Measurements from ENCODE around the gene KRTAP4-5. TPM values are rescaled to one million over a fixed set of nuclear protein-coding genes. Genes with fewer than 3 reads are reported as not detected.

KRTAP4-5 gene
- total RNA-seq, 1 donor from 2014 or later, result not detected

- H3K36me3 ChIP-seq, result no peaks in the 10 kb centered on the region
- no peaks in the 10 kb centered on the region for H3K9me3 ChIP-seq
- H3K4me3 ChIP-seq, result no peak overlapping the region
- intact Hi-C loops (cut with DNase I), result no loop called here
- DNase-seq (ENCODE audit: extremely low spot score in 2 of 2), result no peak
- TF ChIP-seq POLR2A (IDR thresholded peaks at IDR 0.05) (no peak), POLR2AphosphoS5 (IDR thresholded peaks at IDR 0.05; ENCODE audit: insufficient read depth in 1 of 2, low read depth in 1 of 2) (no peak)
- TF ChIP-seq, protein P1, sequence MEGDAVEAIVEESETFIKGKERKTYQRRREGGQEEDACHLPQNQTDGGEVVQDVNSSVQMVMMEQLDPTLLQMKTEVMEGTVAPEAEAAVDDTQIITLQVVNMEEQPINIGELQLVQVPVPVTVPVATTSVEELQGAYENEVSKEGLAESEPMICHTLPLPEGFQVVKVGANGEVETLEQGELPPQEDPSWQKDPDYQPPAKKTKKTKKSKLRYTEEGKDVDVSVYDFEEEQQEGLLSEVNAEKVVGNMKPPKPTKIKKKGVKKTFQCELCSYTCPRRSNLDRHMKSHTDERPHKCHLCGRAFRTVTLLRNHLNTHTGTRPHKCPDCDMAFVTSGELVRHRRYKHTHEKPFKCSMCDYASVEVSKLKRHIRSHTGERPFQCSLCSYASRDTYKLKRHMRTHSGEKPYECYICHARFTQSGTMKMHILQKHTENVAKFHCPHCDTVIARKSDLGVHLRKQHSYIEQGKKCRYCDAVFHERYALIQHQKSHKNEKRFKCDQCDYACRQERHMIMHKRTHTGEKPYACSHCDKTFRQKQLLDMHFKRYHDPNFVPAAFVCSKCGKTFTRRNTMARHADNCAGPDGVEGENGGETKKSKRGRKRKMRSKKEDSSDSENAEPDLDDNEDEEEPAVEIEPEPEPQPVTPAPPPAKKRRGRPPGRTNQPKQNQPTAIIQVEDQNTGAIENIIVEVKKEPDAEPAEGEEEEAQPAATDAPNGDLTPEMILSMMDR (IDR thresholded peaks at IDR 0.05), result no peak
- H3K4me1 ChIP-seq, result no peaks in the 10 kb centered on the region
- no peak overlapping the region for H3K27ac ChIP-seq
- no peaks in the 10 kb centered on the region for H3K27me3 ChIP-seq
Measured at GRCh38 chr17:41185001-41185400, 35.4 kb upstream of the KRTAP4-5 start.

DNA sequence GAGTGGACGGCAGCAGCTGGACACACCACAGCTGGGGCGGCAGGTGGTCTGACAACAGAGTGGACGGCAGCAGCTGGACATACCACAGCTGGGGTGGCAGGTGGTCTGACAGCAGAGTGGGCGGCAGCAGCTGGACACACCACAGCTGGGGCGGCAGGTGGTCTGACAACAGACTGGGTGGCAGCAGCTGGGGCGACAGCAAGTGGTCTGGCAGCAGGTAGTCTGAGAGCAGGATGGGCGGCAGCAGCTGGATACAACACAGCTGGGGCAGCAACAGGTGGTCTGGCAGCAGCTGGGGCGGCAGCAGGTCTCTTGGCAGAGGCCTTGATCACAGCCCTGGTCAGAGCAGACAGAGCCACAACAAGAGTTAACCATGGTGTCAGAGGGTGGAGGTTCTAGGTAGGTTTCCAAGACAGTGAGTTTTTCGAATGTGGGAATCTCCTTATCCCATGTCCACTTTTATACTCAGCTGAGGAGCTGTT lies 34.9 kb upstream of the KRTAP4-5 start, which contains the start of gene KRTAP4-1:
KRTAP4-1 (minus strand) TSS at position 432 of the 482 bp plus-strand sequence; CDS start at position 375, 57 bp downstream.
- DNase-seq (ENCODE audit: extremely low spot score in 2 of 2), result no peak
- intact Hi-C loops (cut with DNase I), result no loop called here
- Histone ChIP-seq H3K27ac (no peak within 1 kb of the TSS), H3K4me3 (no peak within 1 kb of the TSS), H3K4me1 (no peaks in the 10 kb centered on the region), H3K9me3 (no peaks in the 10 kb centered on the region), H3K36me3 (no peaks in the 10 kb centered on the region), H3K27me3 (no peaks in the 10 kb centered on the region)
- TF ChIP-seq POLR2AphosphoS5 (IDR thresholded peaks at IDR 0.05; ENCODE audit: insufficient read depth in 1 of 2, low read depth in 1 of 2), result no peak
- no peak for TF ChIP-seq POLR2A (IDR thresholded peaks at IDR 0.05)

DNA sequence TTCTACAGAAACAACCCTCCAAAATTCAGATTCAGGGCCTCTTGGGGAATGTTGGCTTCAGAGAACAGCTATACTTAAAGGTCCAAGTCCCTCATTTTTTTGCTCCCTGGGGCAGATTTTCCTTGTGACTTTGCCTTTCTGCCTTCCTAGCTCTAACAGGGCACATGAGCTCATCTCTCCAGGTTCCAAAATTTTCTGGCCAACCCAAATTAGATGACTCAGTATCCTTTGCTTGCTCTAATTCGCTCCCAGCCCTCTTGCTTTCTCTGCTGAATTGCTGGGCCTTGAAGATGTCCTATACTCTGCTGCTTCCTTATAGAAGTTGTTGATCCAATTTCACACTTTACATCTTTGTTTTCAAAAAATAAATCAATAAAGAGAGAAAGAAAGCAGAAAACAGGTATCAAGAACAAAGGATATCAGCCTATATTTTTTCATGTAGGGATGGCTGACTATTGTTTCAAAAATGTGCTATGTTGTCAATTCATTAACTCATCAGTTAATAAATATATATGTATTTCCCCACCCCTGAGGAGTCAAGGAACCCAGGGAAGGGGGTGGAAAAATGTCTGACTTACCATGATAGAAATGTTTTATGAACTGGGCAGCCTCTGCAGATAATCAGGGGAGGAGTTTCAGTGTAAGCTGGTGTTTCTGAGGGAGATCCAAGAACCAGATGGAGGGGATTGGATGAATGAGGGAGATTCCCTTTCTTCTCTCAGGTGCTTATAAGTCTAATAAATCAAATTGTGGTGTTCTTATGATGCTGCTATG lies 29.4 kb upstream of the KRTAP4-5 start:
- Histone ChIP-seq H3K27ac (peak overlapping the region; percentile 44), H3K9me3 (no peaks in the 10 kb centered on the region), H3K27me3 (no peaks in the 10 kb centered on the region), H3K4me1 (peaks cover 4% of the 10 kb centered on the region), H3K36me3 (no peaks in the 10 kb centered on the region), H3K4me3 (no peak overlapping the region)
- intact Hi-C loops (cut with DNase I), result no loop called here
- TF ChIP-seq, protein P1 (IDR thresholded peaks at IDR 0.05), result no peak
- no peak for TF ChIP-seq POLR2AphosphoS5 (IDR thresholded peaks at IDR 0.05; ENCODE audit: insufficient read depth in 1 of 2, low read depth in 1 of 2)
- TF ChIP-seq POLR2A (IDR thresholded peaks at IDR 0.05), result no peak
- no peak for DNase-seq (ENCODE audit: extremely low spot score in 2 of 2)

- Histone ChIP-seq H3K36me3 (no peaks in the 10 kb centered on the region), H3K27me3 (no peaks in the 10 kb centered on the region), H3K27ac (peak overlapping the region; percentile 44), H3K4me3 (no peak overlapping the region), H3K4me1 (peaks cover 4% of the 10 kb centered on the region), H3K9me3 (no peaks in the 10 kb centered on the region)
- DNase-seq (ENCODE audit: extremely low spot score in 2 of 2), result no peak
- peak in 1 of 2 donors; percentile 34 for TF ChIP-seq POLR2AphosphoS5 (IDR thresholded peaks at IDR 0.05; ENCODE audit: insufficient read depth in 1 of 2, low read depth in 1 of 2)
- TF ChIP-seq, protein P1 (IDR thresholded peaks at IDR 0.05), result no peak
- intact Hi-C loops (cut with DNase I), result no loop called here
Measured at GRCh38 chr17:41178341-41178740, 28.7 kb upstream of the KRTAP4-5 start.

DNA sequence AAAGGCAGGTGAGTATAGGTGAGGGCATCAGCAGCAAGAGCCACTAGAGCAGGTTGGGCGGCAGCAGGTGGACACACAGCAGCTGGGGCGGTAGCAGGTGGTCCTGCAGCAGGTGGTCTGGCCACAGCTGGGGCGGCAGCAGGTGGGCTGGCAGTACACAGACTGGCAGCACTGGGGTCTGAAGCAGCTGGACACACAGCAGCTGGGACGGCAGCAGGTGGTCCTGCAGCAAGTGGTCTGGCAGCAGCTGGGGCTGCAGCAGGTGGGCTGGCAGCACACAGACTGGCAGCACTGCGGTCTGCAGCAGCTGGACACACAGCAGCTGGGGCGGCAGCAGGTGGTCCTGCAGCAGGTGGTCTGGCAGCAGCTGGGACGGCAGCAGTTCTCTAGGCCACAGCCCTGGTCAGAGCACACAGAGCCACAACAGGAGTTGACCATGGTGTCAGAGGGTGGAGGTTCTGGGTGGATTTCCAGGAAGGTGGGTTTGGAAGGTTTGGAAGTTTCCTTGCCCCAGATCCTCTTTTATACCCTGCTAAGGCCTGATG lies 28.2 kb upstream of the KRTAP4-5 start, which contains the start of gene KRTAP4-2:
KRTAP4-2 (minus strand) TSS at position 495 of the 545 bp plus-strand sequence; CDS start at position 438, 57 bp downstream.
- no peak for DNase-seq (ENCODE audit: extremely low spot score in 2 of 2)
- TF ChIP-seq POLR2AphosphoS5 (IDR thresholded peaks at IDR 0.05; ENCODE audit: insufficient read depth in 1 of 2, low read depth in 1 of 2) (no peak), POLR2A (IDR thresholded peaks at IDR 0.05) (no peak)
- TF ChIP-seq, protein P1 (IDR thresholded peaks at IDR 0.05), result no peak
- no peak within 1 kb of the TSS for H3K4me3 ChIP-seq
- H3K27me3 ChIP-seq, result no peaks in the 10 kb centered on the region
- peaks cover 4% of the 10 kb centered on the region for H3K4me1 ChIP-seq
- H3K27ac ChIP-seq, result peak within 1 kb of the TSS; percentile 44
- H3K9me3 ChIP-seq, result no peaks in the 10 kb centered on the region
- intact Hi-C loops (cut with DNase I), result no loop called here
- H3K36me3 ChIP-seq, result no peaks in the 10 kb centered on the region
